NCI-H2196 treated with DMSO at 0.1 percent for 48 hours (cell line): ENCODE data around the gene MYH16.
"Not testable (repeated sequence)": the region's sequence is repeated elsewhere in the genome, so short reads cannot be mapped to it uniquely, and the experiment has no call there.

Experiments
- DNase-seq: peaks from one replicate; lab custom pipeline; 2025; ENCODE audit not compliant: unreplicated experiment; lab: John Stamatoyannopoulos, UW

The MYH16 gene

DNA sequence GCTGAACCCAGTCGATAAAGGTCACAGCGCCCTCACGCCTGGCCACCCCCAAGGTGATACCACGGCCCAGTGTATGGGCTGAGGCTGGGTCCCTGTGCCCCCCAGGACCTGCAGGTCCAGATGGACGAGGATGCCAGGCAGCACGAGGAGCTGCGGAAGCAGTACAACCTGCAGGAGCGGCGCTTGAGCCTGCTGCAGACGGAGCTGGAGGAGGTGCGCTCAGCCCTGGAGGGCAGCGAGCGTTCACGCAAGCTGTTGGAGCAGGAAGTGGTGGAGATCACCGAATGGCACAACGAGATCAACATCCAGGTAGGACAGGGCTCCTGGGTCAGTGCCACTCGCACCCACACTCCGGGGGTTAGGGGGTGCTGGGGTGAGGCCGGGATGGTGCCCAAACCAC lies 28.9 kb downstream of the MYH16 start:
- no peak for DNase-seq

DNA sequence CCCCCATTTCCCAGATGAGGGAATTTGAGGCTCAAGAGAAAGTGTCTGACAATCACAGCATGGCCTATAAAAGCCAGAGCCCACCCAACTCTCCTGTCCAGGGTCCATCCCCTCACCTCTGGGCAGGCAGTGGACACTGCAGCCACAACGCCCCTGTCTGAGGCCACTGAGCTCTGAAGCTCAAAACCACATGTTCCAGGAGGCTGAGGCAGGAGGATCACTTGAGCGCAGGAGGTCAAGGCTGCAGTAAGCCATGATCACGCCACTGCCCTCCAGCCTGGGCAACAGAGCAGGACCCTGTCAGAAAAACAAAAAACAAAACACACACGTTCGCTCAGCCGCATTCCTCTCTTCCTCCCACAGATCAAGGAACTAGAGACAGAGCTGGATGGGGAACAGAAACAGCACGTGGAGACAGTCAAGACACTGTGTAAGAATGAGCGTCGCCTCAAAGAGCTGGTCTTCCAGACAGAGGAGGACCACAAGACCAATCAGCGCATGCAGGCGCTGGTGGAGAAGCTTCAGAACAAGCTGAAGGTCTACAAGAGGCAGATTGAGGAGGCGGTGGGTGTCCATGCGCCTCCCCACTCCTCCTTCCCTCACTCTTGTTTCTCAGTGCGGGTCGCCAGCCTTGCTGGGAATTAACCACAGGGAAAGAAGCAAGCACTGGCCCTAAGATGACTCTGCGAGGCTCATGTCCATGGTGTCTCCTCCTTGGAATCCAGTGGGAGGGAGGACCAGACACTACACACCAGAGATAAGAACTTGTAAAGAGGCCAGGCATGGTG lies 33.0 kb downstream of the MYH16 start:
- no peak for DNase-seq

DNA sequence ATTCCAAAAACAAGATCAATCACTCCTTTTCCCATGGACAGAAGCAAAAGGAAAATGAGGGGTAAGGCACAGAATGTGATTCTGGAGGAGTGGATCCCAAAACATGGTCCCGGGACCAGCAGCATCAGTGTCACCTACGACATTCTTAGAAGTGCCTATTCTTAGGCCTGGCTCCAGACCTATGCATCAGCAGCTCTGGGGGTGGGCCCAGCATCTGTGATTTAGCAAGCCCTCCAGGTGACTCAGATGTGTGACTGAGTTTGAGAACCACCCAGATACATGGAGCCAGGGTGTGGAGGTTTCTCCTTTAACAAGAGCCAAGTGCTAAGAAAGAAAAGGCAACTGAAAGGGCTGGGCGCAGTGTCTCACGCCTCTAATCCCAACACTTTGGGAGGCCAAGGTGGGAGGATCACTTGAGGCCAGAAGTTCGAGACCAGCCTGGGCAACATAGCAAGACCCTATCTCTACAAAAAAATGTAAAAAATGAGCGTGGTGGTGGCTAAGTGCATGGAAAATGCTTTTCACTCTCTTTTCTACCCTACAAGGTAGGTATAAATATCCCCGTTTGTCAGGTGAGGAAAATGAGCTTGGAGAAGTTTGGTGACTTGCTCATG lies 35.9 kb downstream of the MYH16 start:
- DNase-seq = no peak

DNA sequence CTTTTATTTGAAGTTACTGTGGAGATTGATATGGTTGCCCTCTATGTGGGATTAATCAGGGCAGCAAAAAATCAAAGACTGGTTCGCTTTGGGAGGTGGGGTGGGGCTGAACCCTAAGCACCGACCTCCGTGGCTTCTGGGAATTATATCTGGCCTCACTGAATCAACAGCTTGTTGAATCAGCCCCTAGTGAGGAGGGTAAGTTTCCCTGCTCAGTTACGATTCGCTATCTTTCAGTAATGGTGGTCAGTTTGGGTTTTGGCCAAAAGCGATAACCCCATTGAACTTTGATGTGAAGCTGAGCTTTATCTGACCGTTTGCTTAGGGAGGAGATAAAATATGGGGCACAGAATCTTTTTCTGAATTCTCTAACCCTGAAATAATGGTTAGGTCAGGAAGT lies 36.5 kb downstream of the MYH16 start:
- no peak for DNase-seq

DNA sequence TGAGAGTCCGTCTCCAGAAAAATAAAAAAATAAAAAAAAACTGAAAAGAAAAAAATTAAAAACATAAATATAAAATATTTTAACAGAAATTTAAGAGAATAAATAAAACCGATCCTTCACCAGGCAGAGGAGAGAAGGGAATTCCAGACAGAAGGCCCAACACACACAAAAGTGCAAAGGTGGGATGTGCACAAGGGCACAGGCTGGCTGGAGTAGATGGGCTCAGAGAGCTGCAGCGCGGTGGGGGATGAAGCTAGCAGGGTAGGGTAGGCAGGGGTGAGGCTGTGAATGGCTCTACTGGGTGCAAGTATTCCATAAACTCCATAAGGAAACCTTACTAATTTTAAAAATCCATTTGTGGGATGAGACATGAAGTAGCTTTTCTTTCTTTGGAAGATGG lies 37.4 kb downstream of the MYH16 start:
- DNase-seq = no peak

DNA sequence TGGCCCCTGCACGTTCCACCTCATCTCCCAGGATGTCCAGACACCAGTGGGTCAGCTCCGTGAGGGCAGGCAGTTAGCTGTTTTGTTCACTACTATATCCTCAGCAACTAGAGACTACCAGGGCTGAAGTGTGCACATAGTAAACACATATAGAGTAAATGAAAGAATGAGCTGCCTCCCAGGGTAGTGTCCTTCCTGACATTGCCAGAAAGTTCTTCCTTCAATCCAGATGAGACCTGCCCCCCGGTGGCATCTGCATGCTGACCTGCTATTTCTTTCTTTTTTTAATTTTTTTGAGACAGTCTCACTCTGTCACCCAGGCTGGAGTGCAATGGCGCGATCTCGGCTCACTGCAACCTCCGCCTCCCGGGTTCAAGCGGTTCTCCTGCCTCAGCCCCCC lies 39.1 kb downstream of the MYH16 start:
- DNase-seq = no peak

DNA sequence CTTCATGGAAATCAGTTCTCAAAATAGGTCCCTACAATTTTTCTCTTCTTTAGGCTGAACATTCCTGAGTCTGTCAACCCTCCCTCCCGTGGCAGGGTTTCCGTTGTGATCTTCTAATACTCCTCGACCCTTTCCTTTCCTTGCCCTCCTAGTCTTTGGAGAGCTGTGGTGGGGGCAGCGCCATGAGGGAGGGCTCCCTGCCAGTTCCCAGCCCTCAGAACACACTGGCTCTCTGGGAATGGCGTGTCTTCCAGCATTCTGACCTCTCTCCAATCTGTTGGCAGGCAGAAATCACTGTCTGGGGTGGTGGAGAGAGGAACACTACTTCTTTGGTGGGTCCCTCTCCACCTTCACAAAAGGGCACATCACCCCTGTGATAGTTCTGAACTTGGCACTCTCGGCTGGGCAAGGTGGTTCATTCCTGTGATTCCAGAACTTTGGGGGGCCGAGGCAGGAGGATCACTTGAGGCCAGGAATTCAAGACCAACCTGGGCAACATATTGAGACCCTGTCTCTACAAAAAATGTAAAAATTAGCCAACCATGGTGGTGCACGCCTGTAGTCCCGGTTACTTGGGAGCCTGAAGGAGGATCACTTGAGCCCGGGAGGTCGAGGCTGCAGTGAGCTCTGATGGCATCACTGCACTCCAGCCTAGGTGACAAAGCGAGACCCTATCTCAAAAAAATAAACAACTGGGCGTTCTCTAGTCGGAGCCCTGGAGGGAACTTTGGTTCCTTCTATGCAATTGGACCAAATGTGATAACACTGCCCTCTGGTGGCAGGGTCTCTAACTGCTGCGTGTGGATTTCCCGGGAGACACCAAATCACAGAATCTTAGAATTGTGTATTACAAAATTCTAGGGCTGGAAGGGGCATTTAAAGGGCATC lies 39.9 kb downstream of the MYH16 start:
- peak; percentile 40 for DNase-seq

DNA sequence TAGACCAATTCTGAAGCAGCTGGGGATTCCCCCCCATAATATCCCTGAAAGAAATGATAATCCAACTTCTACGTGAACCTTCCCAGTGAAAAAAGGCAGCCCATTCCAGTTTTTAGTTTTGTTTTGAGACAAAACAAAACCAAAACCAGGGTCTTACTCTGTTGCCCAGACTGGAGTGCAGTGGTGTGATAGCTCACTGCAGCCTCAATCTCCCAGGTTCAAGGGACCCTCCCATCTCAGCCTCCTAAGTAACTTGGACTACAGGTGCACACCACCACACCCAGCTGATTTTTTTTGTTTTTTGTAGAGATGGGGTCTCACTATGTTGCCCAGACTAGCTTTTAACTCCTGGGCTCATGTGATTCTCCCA lies 40.5 kb downstream of the MYH16 start:
- no peak for DNase-seq

DNA sequence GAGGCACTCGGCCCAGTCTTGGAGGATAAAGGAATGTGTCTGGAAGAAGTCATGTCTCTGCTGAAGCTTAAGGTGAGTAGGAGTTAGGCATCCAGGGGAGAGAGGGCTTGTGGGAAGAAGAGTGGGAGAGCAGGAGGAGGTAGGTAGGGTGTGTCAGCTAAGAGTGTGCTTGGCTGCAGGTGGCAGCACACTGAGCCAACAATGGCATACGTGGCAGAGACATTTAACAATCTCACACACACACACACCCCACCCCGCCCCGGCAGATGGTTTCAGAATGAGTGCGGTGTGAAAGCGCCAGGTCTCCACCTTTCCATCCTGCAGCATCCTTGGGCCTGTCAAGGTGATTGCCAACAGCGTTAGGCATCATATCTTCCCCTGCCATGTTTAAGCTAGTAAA lies 41.9 kb downstream of the MYH16 start:
- DNase-seq = no peak

DNA sequence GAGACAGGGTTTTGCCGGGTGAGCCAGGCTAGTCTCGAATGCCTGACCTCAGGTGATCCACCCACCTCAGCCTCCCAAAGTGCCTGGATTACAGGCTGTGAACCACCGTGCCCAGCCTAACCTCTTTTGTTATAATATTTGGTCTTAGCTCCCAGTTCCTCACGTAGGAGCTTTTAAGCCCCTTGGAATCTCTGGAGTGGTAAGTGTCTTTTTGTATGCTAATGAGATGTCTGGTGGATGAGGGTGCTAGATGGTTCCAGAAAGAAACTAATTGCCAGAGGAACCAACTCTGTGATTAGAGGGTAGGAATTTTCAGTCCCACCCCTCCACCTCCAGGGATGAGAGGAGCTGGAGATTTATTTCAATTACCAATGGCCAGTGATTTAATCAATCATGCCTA lies 47.7 kb downstream of the MYH16 start:
- no peak for DNase-seq

DNA sequence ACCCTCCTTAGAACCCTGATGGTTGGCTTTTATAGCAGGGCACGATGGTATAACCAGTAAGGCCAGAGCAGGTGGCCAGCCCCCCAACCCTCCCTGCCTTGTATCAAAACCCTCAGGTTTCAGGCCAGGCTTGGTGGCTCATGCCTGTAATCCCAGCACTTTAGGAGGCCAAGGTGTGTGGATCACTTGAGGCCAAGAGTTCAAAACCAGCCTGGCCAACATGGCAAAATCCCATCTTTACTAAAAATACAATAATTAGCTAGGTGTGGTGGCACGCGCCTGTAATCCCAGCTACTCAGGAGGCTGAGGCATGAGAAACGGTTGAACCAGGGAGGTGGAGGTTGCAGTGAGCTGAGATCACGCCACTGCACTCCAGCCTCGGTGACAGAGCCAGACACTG lies 50.0 kb downstream of the MYH16 start:
- DNase-seq = not testable (repeated sequence)

DNA sequence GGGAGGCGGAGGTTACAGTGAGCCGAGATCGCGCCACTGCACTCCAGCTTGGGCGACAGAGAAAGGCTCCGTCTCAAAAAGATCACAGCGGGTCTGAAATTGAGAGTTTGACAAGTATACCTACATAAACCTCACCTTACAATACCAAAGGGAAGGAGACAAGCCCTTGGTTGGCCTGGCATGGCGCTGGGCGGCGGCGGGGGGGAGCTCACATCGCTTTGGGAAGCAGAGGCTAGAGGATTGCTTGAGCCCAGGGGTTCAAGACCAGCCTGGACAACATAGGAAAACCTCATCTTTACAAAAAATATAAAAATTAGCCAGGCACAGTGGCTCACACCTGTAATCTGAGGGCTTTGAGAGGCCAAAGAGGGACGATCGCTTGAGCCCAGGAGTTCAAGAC lies 51.9 kb downstream of the MYH16 start:
- no peak for DNase-seq

DNA sequence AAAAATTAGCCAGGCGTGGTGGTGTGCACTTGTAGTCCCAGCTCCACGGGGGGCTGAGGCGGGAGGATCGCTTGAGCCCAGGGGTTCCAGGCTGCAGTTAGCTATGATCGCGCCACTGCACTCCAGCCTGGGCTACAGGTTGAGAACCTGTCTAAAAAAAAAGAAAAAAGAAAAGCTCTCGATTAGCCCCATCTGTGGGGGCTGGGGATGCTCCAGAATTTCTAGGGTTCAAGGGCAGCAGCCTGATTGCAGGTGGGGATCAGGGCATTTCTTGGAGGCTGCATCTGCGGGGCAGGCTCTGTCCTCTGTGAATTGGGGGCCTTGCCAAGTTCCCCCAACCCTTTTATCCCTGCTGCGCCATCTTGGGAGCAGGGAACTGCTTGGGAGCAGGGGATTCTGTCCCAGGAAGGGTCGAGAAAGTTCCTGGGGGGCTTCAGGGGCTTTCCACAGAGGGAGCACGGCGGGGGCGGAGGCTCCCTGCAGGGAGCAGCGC lies 52.4 kb downstream of the MYH16 start:
- DNase-seq = no peak

DNA sequence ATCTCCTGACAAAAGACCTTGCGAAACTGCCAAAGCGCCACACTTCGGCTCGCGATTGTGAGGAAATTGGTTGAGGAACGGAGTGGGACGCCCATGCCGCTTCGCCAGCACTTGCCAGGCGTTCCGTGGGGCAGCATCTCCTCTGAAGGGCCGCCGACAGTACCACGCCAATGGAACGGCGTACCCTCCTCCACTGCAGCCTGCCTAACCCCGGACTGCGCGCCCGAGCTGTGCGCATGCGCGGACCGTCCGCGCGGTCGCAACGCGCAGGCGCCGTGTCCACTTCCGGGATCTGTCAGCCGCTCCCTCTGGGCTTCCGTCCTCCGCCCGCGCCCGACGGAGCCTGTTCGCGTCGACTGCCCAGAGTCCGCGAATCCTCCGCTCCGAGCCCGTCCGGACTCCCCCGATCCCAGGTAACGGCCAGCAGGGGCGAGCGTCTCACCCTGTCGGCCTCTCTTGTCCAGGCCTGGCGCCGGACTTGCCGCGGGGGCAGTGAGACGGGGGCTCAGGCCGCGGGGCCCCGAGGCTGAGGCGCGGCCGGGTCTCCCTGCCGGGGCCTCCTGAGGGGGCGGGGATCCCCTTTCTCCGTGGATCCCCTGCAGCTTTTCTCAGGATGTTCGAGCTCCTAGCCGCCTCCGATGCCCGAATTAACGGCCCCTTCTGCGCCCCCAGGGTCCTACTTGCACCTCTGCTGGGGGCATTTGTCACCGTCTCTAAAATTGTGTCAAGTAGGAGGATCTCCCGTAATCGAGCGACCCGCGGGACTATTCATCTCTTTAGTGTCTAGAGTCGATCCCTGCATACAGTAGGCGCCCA lies 53.2 kb downstream of the MYH16 start, which contains the start of gene ARPC1A:
Gene ARPC1A (plus strand): TSS at position 307 of the 816 bp plus-strand sequence. CDS start 7,456 bp downstream, outside the sequence.
- peak; percentile 85 for DNase-seq

DNA sequence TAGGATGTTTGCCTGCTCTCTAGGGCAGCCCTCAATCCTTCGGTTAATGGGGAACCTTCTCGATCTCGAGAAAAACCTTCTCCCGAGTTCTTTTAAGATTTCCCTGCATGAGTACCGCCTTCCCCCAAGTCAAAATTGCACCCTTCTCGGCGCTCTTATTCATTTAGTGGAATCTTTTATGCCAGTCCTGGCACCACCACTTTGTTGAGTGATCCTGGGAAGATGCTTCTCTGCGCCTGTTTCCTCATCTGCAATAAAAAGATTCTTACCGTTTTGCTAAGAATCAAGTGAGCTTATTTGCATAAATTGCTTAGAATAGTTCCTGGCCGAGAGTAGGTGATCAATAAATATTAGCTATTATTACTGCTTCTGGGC lies 53.8 kb downstream of the MYH16 start:
- no peak for DNase-seq

DNA sequence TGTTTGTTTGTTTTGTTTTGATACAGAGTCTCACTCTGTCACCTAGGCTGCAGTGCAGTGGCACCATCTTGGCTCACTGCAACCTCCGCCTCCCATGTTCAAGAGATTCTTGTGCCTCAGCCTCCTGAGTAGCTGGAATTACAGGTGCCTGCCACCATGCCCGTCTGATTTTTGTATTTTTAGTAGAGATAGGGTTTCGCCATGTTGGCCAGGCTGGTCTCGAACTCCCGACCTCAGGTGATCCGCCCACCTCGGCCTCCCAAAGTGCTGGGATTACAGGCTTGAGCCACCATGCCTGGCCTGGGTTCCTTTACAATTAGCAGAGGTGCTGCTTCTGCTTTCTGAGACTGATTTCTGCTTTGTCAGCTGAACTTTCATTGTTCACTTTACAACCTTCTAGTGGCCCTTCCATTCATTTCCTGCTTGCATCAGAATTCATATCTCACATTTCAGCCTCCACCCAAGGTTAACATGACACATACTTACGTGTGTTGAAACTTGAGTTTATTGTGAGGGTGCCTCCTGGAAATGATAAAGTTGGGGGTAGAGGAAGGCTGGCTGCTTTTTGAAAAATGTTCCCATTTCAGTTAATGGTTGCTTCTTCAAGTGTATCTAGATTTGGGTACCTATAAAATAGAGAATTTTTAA lies 57.8 kb downstream of the MYH16 start:
- peak; percentile 45 for DNase-seq

DNA sequence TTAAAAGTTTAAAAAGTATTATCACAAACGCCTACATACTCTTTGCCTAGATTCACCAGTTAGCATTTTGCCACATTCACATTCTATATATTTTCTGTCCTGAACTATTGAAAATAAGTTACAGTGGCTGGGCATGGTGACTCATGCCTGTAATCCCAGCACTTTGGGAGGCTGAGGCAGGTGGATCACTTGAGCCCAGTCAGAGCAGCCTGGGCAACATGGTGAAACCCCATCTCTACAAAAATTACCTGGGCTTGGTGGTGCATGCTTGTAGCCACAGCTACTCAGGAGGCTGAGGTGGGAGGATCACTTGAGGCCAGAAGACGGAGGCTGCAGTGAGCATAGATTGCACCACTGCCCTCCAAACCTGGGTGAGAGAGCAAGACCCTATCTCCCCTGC lies 58.4 kb downstream of the MYH16 start:
- no peak for DNase-seq

DNA sequence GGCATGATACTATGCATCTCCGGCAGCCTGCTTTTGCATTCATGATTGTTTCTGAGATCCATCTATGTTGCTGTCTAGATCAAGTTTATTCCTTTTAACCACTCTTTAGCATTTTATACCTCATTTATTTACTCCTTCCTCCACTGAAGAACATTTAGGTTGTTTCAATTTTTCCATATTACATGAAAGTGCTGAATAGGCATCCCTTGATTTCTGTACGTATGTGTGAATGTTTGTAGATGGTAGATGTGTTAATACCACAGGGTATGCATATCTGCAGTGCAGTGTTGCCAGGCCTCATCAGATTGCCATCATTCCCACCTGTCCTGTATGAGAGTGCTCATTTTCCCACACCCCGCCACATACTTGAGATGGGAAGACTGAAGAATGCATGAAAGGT lies 67.0 kb downstream of the MYH16 start:
- no peak for DNase-seq

DNA sequence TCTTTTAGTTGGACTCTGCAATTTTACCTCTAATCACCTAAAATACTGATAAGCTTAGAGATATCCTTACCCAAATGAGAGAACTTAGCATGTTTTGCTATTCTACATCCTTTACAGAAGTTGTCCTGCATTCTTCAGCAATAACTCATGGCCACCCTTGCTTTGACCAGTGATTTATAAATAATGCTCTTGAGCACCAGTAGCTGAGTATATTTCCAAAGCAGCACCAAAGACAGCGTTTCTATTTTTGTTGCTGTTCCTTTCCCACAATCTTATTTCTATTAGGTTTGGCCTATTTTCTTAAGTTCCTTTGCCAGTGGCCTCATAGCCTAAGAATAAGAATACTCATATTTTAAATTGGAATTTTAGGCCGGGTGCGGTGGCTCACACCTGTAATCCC lies 68.0 kb downstream of the MYH16 start:
- DNase-seq = no peak

DNA sequence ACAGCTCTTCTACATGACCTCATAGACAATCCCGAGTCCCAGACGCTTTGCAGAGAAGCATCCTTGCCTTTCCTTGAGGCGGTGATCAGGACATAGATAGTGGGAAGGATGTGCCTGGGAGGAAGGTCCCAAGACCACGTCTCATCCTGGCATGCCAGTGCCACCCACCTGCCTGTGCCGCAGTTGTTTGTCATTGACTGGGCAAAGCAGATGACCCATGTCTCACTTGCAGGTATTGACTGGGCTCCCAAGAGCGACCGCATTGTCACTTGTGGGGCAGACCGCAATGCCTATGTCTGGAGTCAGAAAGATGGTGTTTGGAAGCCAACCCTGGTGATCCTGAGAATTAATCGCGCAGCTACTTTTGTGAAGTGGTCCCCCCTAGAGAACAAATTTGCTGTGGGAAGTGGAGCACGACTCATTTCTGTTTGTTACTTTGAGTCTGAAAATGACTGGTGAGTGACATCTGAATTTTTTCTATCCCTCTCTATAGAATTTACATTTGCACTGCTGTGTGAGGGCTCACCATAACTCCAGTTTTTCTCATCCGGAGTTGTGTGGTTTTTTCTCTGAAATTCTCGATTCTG lies 71.5 kb downstream of the MYH16 start:
- no peak for DNase-seq
